GM10248 (cell line): Measurements from ENCODE around the gene SREBF1.

ENCODE experiments used
- CTCF ChIA-PET: fragments of 300-600 bp; sonication (Branson Sonifier 250); formaldehyde crosslinking; extraction: SDS; loops from one replicate; lab custom pipeline; 2021; ENCODE audit warnings: antibody characterized with exemption; lab: Yijun Ruan, JAX
- POLR2A ChIA-PET: fragments of 350-650 bp; sonication (Branson Sonifier 250); formaldehyde crosslinking; extraction: SDS; loops from one replicate; lab custom pipeline; 2020; ENCODE audit warnings: antibody characterized with exemption; lab: Yijun Ruan, JAX
- DNase-seq: peaks from one replicate; pipeline ENCODE4 v3.0.0; 2012; ENCODE audit errors: extremely low spot score
- TF ChIP-seq, protein P1 (sequence below): IDR thresholded peaks from 2 replicates; pipeline ENCODE4 v1.5.1; 2012; ENCODE audit warnings: mild to moderate bottlenecking, low read depth; ENCODE audit errors: extremely low read depth, missing control alignments, control extremely low read depth

The SREBF1 gene

DNA sequence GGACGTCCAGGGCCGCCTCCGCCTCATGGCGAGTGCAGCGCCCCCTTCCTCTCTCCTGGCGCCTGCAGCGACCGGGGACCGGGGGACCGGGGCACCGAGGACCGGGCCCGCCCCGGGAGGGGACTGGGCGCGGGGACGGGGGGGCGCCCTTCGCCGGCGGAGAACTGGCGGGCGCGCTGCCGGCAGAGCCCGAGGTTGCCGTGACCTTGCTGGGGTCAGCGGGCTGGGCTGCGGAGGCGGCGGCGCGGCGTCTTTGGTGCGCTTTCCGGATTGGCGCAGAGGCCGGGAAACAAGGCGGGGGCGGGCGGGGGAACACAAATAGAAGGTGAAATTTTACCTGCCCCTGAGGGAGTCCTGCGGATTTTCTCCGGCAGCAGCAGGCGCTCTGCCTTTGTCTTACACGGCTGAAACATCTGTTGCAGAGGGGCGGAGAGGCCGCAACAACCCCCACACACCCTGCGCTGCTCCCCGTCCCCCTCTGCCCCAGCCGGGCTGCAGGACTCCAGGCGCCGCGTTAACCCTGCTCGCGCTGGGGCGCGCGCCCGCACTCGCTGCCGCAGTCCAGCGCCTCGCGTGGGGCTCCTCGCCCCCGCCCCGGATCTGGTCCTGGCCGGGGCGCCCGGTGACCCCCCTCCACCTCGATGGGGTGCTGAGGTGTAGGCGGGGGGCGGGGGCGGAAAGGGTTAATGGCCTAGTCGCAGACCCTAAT, 53.5 kb downstream of the SREBF1 start:
- CTCF ChIA-PET, result no interaction called here
- DNase-seq, result peak; percentile 79
- POLR2A ChIA-PET, result no interaction called here
- TF ChIP-seq, protein P1, sequence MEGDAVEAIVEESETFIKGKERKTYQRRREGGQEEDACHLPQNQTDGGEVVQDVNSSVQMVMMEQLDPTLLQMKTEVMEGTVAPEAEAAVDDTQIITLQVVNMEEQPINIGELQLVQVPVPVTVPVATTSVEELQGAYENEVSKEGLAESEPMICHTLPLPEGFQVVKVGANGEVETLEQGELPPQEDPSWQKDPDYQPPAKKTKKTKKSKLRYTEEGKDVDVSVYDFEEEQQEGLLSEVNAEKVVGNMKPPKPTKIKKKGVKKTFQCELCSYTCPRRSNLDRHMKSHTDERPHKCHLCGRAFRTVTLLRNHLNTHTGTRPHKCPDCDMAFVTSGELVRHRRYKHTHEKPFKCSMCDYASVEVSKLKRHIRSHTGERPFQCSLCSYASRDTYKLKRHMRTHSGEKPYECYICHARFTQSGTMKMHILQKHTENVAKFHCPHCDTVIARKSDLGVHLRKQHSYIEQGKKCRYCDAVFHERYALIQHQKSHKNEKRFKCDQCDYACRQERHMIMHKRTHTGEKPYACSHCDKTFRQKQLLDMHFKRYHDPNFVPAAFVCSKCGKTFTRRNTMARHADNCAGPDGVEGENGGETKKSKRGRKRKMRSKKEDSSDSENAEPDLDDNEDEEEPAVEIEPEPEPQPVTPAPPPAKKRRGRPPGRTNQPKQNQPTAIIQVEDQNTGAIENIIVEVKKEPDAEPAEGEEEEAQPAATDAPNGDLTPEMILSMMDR, result peak; percentile 20

DNA sequence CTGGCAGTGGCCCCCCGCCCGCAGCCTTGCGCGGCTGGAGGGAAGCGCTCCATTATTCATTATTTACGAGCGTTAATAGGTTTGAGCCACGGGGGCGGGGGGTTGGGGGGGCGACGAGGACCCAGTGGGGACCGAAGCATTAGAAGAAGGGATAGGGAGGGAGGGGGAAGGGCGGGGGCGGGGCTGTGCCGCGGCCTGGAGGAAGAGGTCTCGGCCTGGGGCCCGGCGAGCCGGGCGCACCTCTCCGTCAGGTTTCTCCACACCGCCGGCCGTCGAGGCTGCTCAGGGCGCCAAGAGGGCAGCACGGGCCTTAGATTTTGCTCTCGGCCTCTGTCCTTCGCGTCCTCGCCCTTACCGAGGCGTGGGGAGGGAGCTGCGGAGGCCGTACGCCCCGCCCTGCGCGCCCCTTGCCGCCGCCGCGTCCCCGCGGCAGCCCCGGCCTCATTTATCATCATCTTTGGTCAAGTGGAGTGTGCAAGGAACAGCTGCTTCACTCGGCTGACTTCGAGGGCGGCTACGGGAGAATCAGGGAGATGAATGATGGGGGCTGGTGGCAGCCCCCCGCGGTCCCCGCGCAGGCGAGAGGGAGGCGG, 54.2 kb downstream of the SREBF1 start:
- TF ChIP-seq, protein P1, result no peak
- DNase-seq, result peak; percentile 47
- CTCF ChIA-PET, result no interaction called here
- POLR2A ChIA-PET, result no interaction called here

- TF ChIP-seq, protein P1, result no peak
- ChIA-PET CTCF (interaction anchor here (1.1 to 1.9 kb wide), 6 partner anchors 19 to 78 kb away, joined by 3 to 6 read pairs (median 4); no protein-coding TSS in a partner anchor), POLR2A (no interaction called here)
- peak; percentile 36 for DNase-seq
Measured at GRCh38 chr17:17781591-17782496, 54.9 kb downstream of the SREBF1 start.

DNA sequence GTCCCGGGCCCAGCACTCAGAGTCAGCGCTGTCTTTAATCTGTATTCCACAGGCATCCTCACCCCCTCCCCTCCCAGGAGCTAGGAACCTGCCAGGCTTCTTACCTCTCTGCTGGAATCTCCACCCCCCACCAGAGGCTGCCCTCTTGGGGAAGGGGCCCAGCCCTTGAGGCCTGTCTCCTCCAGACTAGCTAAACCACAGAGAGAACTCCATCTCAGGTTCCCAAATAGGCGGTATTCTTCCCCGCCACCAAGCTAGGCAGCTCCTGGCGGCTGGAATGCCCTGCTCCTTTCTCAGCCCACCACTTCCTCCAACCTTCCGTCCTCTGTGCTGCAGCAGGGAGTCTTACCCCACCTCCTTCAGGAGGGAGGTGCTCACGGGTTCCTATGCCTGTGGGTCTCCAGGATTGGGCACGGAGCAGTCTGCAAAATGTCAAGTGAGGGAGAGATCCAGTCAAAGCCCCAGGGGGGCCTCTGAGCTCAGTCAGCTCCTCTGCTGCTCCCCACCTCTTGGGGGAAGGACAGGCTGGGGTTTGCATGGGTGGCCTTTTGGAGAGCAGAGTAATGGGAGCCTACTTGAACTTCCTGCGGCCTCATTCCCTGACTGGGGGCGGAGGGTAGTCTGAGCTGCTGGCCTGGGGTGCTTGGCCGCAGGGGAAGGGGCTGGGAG, 55.7 kb downstream of the SREBF1 start:
- POLR2A ChIA-PET, result no interaction called here
- TF ChIP-seq, protein P1, result no peak
- CTCF ChIA-PET, result interaction anchor here (1.1 to 1.9 kb wide), 6 partner anchors 18 to 78 kb away, joined by 3 to 6 read pairs (median 4); no protein-coding TSS in a partner anchor
- no peak for DNase-seq

GRCh38 chr17:17779015-17779611, 57.7 kb downstream of the SREBF1 start:
- ChIA-PET POLR2A (no interaction called here), CTCF (interaction anchor here (1.1 to 1.5 kb wide), 2 partner anchors 32 to 87 kb away, joined by 3 to 4 read pairs; no protein-coding TSS in a partner anchor)
- TF ChIP-seq, protein P1, result no peak

More at GRCh38 chr17:17779015-17779611, 57.7 kb downstream of the SREBF1 start:
- no peak for DNase-seq
